ENCODE measurements around the gene CDH12.

GRCh38 chr5:22352493-22352892, 500.7 kb downstream of the CDH12 start:
- TF ChIP-seq CTCF (IDR thresholded peaks at IDR 0.05; ENCODE audit: insufficient read depth, low read length) (no peak), GABPA (IDR thresholded peaks at IDR 0.05; ENCODE audit: low read depth) (no peak)
